Measurements from ENCODE around the gene PRICKLE4. TPM values are rescaled to one million over a fixed set of nuclear protein-coding genes. Genes with fewer than 3 reads are reported as not detected.

The PRICKLE4 gene
- total and polyA plus RNA-seq, 2 of the 4 experiments (the other 2 are of a cell fraction), result 0.72 TPM; not detected in 1

GRCh38 chr6:41771058-41771983 is 9.3 kb upstream of the PRICKLE4 start:
- Histone ChIP-seq H3K79me1 (ENCODE audit: low read depth in 1 of 2, low read length in 2 of 2) (no peaks in the 10 kb centered on the region), H2AK5ac (ENCODE audit: low read depth, low read length) (no peak overlapping the region), H3K9me1 (ENCODE audit: insufficient read depth, low read length) (no peaks in the 10 kb centered on the region), H2BK5ac (ENCODE audit: low read depth, low read length, poor library complexity, severe bottlenecking) (no peak overlapping the region), H3K4me3 (ENCODE audit: insufficient read depth, low read depth, low read length) (no peak overlapping the region), H3K18ac (ENCODE audit: low read depth, low read length) (no peak overlapping the region), H4K5ac (ENCODE audit: low read depth, low read length) (no peak overlapping the region), H2BK20ac (ENCODE audit: low read depth, low read length) (no peak overlapping the region), H3K4ac (ENCODE audit: low read depth, low read length) (no peak overlapping the region), H3K14ac (replicated peaks; ENCODE audit: low read depth, low read length) (no peak overlapping the region), H2AFZ (replicated peaks; ENCODE audit: low read length, poor library complexity) (no peak overlapping the region), H3K4me2 (ENCODE audit: low read depth, low read length) (no peak overlapping the region), H3K27me3 (ENCODE audit: control insufficient read depth, insufficient read depth, low read length) (no peaks in the 10 kb centered on the region), H3K9ac (ENCODE audit: low read depth, low read length) (no peak overlapping the region), H4K91ac (ENCODE audit: insufficient read depth, low read depth, low read length) (no peak overlapping the region), H2BK15ac (ENCODE audit: low read depth, low read length) (no peak overlapping the region), H3K27ac (ENCODE audit: insufficient read depth, low read length) (no peak overlapping the region), H3K56ac (ENCODE audit: extremely low read depth, insufficient read depth, low read length) (no peak overlapping the region), H2BK120ac (ENCODE audit: low read depth, low read length) (no peak overlapping the region), H4K20me1 (ENCODE audit: insufficient read depth, low read length) (no peaks in the 10 kb centered on the region), H2AK9ac (replicated peaks; ENCODE audit: low read depth, low read length, poor library complexity) (no peak overlapping the region), H3K9me3 (ENCODE audit: control insufficient read depth, insufficient read depth, low read length) (no peaks in the 10 kb centered on the region), H3K36me3 (ENCODE audit: control insufficient read depth, insufficient read depth, low read length) (peaks cover 39% of the 10 kb centered on the region), H3K4me1 (ENCODE audit: control insufficient read depth, insufficient read depth, low read length) (peaks cover 5% of the 10 kb centered on the region; the same call in 1 of the 2 replicates), H3K23ac (ENCODE audit: low read depth, low read length) (no peak overlapping the region), H4K8ac (ENCODE audit: low read depth in 2 of 2, low read length in 2 of 2) (no peak overlapping the region)
- dilution Hi-C loops (cut with HindIII; ENCODE audit: low sequenced_read_pairs, unreplicated experiment) (no loop called here), intact Hi-C loops (cut with micrococcal nuclease) (no loop called here), in situ Hi-C loops (cut with MboI; ENCODE audit: low sequenced_read_pairs) (no loop called here)
- 92% methylated on average over 9 of the region's 29 CpGs; no CpG with 5 or more reads in 1 of the 2 experiments for WGBS, 2 experiments (ENCODE audit: extremely low coverage in 2 of 2, insufficient read length in 1 of 2)
- ChIA-PET POLR2A (ENCODE audit: unreplicated experiment) (no interaction called here), CTCF (no interaction called here)
- DNase-seq (no peak), ATAC-seq (ENCODE audit: low read depth) (no peak)
- no TSS peak for BruUV-seq (replicated peaks)
- TF ChIP-seq ELK1 (IDR thresholded peaks at IDR 0.05; ENCODE audit: borderline replicate concordance, low read depth, low read length) (no peak), RAD21 (IDR thresholded peaks at IDR 0.05; ENCODE audit: low read length) (no peak), MXI1 (IDR thresholded peaks at IDR 0.05; ENCODE audit: borderline replicate concordance, low read depth, low read length) (no peak), NFE2L2 (IDR thresholded peaks at IDR 0.05; ENCODE audit: low read depth, low read length) (no peak), CTCF (conservative IDR thresholded peaks at IDR 0.05; ENCODE audit: low read depth, low read length) (no peak), RCOR1 (IDR thresholded peaks at IDR 0.05; ENCODE audit: insufficient replicate concordance, low read length) (no peak), FOS (IDR thresholded peaks at IDR 0.05; ENCODE audit: low read depth, low read length) (no peak), MAZ (IDR thresholded peaks at IDR 0.05; ENCODE audit: borderline replicate concordance, low read depth, low read length) (no peak), CHD1 (IDR thresholded peaks at IDR 0.05; ENCODE audit: low read depth, low read length) (no peak), USF2 (IDR thresholded peaks at IDR 0.05; ENCODE audit: low read depth, low read length) (no peak)
